ENCODE data around the gene PPP1R3A. TPM values are rescaled to one million over a fixed set of nuclear protein-coding genes. Genes with fewer than 3 reads are reported as not detected.

Gene PPP1R3A
- total and polyA plus RNA-seq, 4 donors, result 0.06 TPM; not detected in 3

DNA sequence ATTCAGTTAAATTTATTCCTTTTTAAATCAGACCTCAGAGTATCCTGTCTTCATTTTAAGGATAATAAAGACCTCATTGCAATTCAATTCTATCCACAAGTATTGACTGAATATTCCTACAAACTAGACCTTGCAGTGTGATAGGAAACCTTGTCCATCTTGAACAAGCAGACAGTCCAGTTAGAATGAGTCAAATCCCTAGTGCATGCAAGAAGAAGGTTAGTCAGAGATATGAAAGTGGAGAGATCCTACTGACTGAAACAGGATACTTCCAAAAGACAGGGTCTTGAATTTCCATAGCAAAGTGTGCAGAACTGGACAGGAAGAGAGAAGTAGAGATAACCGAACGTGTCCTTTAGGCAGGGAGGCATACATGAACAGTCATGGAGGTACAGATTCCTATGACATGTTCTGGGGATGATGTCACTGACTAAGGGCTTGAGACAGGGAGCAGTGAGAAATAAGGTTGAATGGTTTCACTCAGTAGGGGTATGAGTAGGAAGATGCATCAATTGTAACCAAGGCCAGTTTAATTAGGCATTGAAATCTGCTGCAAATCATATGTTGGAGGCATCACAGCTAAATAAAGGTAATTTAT is 45.2 kb downstream of the PPP1R3A start:
- no peak overlapping the region for H3K27ac ChIP-seq (ENCODE audit: low read depth in 1 of 2, low read length in 1 of 2)
- peaks cover 0 to 2% (median 0%) of the 10 kb centered on the region in 5 donors for H3K4me1 ChIP-seq (ENCODE audit: control insufficient read depth in 5 of 5, insufficient read depth in 5 of 5, low read length in 5 of 5)
- no peak for DNase-seq
- no peaks in the 10 kb centered on the region for H3K27me3 ChIP-seq (ENCODE audit: control insufficient read depth in 3 of 3, insufficient read depth in 3 of 3, low read length in 2 of 3)
- no peak overlapping the region for H3K9ac ChIP-seq (ENCODE audit: insufficient read depth in 1 of 2, low read length in 2 of 2)
- TF ChIP-seq, protein P1, sequence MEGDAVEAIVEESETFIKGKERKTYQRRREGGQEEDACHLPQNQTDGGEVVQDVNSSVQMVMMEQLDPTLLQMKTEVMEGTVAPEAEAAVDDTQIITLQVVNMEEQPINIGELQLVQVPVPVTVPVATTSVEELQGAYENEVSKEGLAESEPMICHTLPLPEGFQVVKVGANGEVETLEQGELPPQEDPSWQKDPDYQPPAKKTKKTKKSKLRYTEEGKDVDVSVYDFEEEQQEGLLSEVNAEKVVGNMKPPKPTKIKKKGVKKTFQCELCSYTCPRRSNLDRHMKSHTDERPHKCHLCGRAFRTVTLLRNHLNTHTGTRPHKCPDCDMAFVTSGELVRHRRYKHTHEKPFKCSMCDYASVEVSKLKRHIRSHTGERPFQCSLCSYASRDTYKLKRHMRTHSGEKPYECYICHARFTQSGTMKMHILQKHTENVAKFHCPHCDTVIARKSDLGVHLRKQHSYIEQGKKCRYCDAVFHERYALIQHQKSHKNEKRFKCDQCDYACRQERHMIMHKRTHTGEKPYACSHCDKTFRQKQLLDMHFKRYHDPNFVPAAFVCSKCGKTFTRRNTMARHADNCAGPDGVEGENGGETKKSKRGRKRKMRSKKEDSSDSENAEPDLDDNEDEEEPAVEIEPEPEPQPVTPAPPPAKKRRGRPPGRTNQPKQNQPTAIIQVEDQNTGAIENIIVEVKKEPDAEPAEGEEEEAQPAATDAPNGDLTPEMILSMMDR (IDR thresholded peaks at IDR 0.05; ENCODE audit: control extremely low read depth, extremely low read depth), result no peak
- H3K36me3 ChIP-seq (ENCODE audit: control insufficient read depth in 4 of 4, insufficient read depth in 4 of 4, low read length in 4 of 4), result no peaks in the 10 kb centered on the region
- no peak for ATAC-seq (ENCODE audit: insufficient read depth, low FRiP score)
- H3K4me3 ChIP-seq, result no peak overlapping the region
- H3K9me3 ChIP-seq (ENCODE audit: control insufficient read depth in 4 of 4, insufficient read depth in 3 of 4, low read length in 3 of 4), result no peaks in the 10 kb centered on the region
- 77 to 79% methylated on average over 2 of the region's 2 CpGs for WGBS, 2 donors

DNA sequence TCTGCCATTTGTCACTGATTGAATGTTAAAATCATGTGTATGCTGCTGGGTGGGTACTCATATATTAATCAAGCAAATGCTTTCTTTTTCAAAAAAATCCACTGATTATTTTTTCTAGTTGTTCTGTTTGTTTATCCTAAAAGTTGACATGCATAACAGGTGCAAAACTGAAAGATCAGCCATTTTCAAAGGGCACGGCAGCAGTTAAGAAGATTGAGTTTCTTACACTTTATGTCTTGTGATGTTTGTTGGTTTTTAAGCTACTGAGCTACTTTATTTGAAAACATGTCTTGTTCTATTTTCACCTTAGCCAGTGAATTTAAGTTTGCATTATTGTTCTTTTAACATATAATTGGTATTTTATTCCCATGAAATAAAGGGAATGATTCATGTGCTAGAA is 45.8 kb downstream of the PPP1R3A start:
- Histone ChIP-seq H3K36me3 (ENCODE audit: control insufficient read depth in 4 of 4, insufficient read depth in 4 of 4, low read length in 4 of 4) (no peaks in the 10 kb centered on the region), H3K9me3 (ENCODE audit: control insufficient read depth in 4 of 4, insufficient read depth in 3 of 4, low read length in 3 of 4) (no peaks in the 10 kb centered on the region), H3K4me3 (no peak overlapping the region), H3K4me1 (ENCODE audit: control insufficient read depth in 5 of 5, insufficient read depth in 5 of 5, low read length in 5 of 5) (peaks cover 0 to 2% (median 0%) of the 10 kb centered on the region in 5 donors), H3K27ac (ENCODE audit: low read depth in 1 of 2, low read length in 1 of 2) (no peak overlapping the region), H3K9ac (ENCODE audit: insufficient read depth in 1 of 2, low read length in 2 of 2) (no peak overlapping the region), H3K27me3 (ENCODE audit: control insufficient read depth in 3 of 3, insufficient read depth in 3 of 3, low read length in 2 of 3) (no peaks in the 10 kb centered on the region)
- DNase-seq, result no peak
- TF ChIP-seq, protein P1 (IDR thresholded peaks at IDR 0.05; ENCODE audit: control extremely low read depth, extremely low read depth), result no peak
- no peak for ATAC-seq (ENCODE audit: insufficient read depth, low FRiP score)
- 95% methylated on average over 1 of the region's 1 CpG for WGBS, 2 donors

DNA sequence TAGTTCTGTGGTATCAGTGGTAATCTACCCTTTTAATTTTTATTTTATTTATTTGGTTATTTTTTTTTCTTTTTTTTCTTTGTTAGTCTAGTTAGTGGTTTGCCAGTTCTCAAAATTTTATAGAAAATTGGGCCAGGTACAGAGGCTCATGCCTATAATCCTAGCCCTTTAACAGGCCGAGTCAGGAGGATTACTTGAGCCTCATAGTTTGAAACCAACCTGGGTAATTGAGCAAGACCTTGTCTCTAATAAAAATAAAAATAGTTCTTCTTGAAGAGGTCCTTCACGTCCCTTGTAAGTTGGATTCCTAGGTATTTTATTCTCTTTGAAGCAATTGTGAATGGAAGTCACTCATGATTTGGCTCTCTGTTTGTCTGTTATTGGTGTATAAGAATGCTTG is 51.5 kb downstream of the PPP1R3A start:
- Histone ChIP-seq H3K36me3 (ENCODE audit: control insufficient read depth in 4 of 4, insufficient read depth in 4 of 4, low read length in 4 of 4) (no peaks in the 10 kb centered on the region), H3K9ac (ENCODE audit: insufficient read depth in 1 of 2, low read length in 2 of 2) (no peak overlapping the region), H3K4me1 (ENCODE audit: control insufficient read depth in 5 of 5, insufficient read depth in 5 of 5, low read length in 5 of 5) (no peaks in the 10 kb centered on the region), H3K4me3 (no peak overlapping the region), H3K27ac (ENCODE audit: low read depth in 1 of 2, low read length in 1 of 2) (no peak overlapping the region), H3K27me3 (ENCODE audit: control insufficient read depth in 3 of 3, insufficient read depth in 3 of 3, low read length in 2 of 3) (no peaks in the 10 kb centered on the region), H3K9me3 (ENCODE audit: control insufficient read depth in 4 of 4, insufficient read depth in 3 of 4, low read length in 3 of 4) (no peaks in the 10 kb centered on the region)
- WGBS, 2 donors, result 67 to 89% methylated on average over 2 of the region's 2 CpGs
- ATAC-seq (ENCODE audit: insufficient read depth, low FRiP score), result no peak
- DNase-seq, result no peak
- TF ChIP-seq, protein P1 (IDR thresholded peaks at IDR 0.05; ENCODE audit: control extremely low read depth, extremely low read depth), result no peak

DNA sequence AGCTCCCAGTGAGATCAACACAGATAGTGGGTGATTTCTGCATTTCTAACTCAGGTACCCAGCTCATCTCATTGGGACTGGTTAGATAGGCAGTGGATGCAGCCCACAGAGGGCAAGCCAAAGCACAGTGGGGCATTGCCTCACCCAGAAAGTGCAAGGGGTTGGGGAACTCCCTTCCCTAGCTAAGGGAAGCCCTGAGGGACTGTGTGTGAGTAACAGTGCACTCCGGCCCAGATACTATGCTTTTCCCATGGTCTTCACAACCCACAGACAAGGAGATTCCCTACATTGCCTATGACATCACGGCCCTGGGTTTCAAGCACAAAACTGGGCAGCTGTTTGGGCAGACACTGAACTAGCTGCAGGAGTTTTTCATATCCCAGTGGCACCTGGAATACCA is 62.8 kb downstream of the PPP1R3A start:
- DNase-seq (no peak), ATAC-seq (ENCODE audit: insufficient read depth, low FRiP score) (no peak)
- no peaks in the 10 kb centered on the region for H3K4me1 ChIP-seq (ENCODE audit: control insufficient read depth in 5 of 5, insufficient read depth in 5 of 5, low read length in 5 of 5)
- 83 to 89% methylated on average over 2 of the region's 2 CpGs for WGBS, 2 donors
- no peak overlapping the region for H3K9ac ChIP-seq (ENCODE audit: insufficient read depth in 1 of 2, low read length in 2 of 2)
- TF ChIP-seq, protein P1 (IDR thresholded peaks at IDR 0.05; ENCODE audit: control extremely low read depth, extremely low read depth), result no peak
- H3K27ac ChIP-seq (ENCODE audit: low read depth in 1 of 2, low read length in 1 of 2), result no peak overlapping the region
- peaks cover 0 to 4% (median 0%) of the 10 kb centered on the region in 4 donors for H3K9me3 ChIP-seq (ENCODE audit: control insufficient read depth in 4 of 4, insufficient read depth in 3 of 4, low read length in 3 of 4)
- H3K4me3 ChIP-seq, result no peak overlapping the region
- H3K36me3 ChIP-seq (ENCODE audit: control insufficient read depth in 4 of 4, insufficient read depth in 4 of 4, low read length in 4 of 4), result no peaks in the 10 kb centered on the region
- no peaks in the 10 kb centered on the region for H3K27me3 ChIP-seq (ENCODE audit: control insufficient read depth in 3 of 3, insufficient read depth in 3 of 3, low read length in 2 of 3)
